WTC11 (cell line): ENCODE data around the gene COL13A1. TPM values are rescaled to one million over a fixed set of nuclear protein-coding genes. Genes with fewer than 3 reads are reported as not detected.

Experiments used
- ATAC-seq: fragments of 200-7000 bp; cut with Tn5 transposase; 2 replicates; pipeline ENCODE4 v1.10.0; 2021; ENCODE audit warnings: mild to moderate bottlenecking, moderate library complexity
- CTCF ChIA-PET: fragments of 300-600 bp; sonication (Branson Sonifier 250); formaldehyde crosslinking; loops from one replicate; lab custom pipeline; 2021; ENCODE audit warnings: antibody characterized with exemption; lab: Charles Lee
- POLR2A ChIA-PET: fragments of 350-600 bp; sonication (Branson Sonifier 250); formaldehyde crosslinking; loops from one replicate; lab custom pipeline; 2021; ENCODE audit warnings: antibody characterized with exemption; lab: Charles Lee
- DNase-seq: peaks from one replicate; pipeline ENCODE4 v3.0.0; 2021; ENCODE audit warnings: low spot score
- H3K27ac Mint-ChIP-seq: 2 replicates; pipeline ENCODE4 v1.8.0; 2021; ENCODE audit warnings: mixed read lengths
- H3K27me3 Mint-ChIP-seq: 2 replicates; pipeline ENCODE4 v1.8.0; 2021; ENCODE audit warnings: low read depth, mild to moderate bottlenecking, moderate library complexity, mixed read lengths
- H3K36me3 Mint-ChIP-seq: 2 replicates; pipeline ENCODE4 v1.8.0; 2021; ENCODE audit warnings: mixed read lengths
- H3K4me1 Mint-ChIP-seq: 2 replicates; pipeline ENCODE4 v1.8.0; 2022; ENCODE audit warnings: mixed read lengths
- H3K4me3 Mint-ChIP-seq: 2 replicates; pipeline ENCODE4 v1.8.0; 2021; ENCODE audit warnings: mild to moderate bottlenecking, moderate library complexity, mixed read lengths
- H3K9me3 Mint-ChIP-seq: 2 replicates; pipeline ENCODE4 v1.8.0; 2021; ENCODE audit warnings: mixed read lengths
- FOXP4 ChIP-seq: sonication (generic); formaldehyde crosslinking; IDR thresholded peaks from 2 replicates; pipeline ENCODE4 v1.8.0; 2022; ENCODE audit warnings: mild to moderate bottlenecking, missing genetic modification reagents
- GABPB1 ChIP-seq: sonication (generic); formaldehyde crosslinking; IDR thresholded peaks from 2 replicates; pipeline ENCODE4 v1.8.1; 2023; ENCODE audit warnings: mild to moderate bottlenecking, missing genetic modification reagents
- IRF2 ChIP-seq: sonication (generic); formaldehyde crosslinking; IDR thresholded peaks from 2 replicates; pipeline ENCODE4 v1.8.0; 2022; ENCODE audit warnings: low read depth, missing genetic modification reagents, borderline replicate concordance
- PREB ChIP-seq: sonication (generic); formaldehyde crosslinking; IDR thresholded peaks from 2 replicates; pipeline ENCODE4 v1.8.1; 2022; ENCODE audit warnings: mild to moderate bottlenecking, missing genetic modification reagents, moderate library complexity, borderline replicate concordance
- TP53 ChIP-seq: sonication (generic); formaldehyde crosslinking; IDR thresholded peaks from 2 replicates; pipeline ENCODE4 v1.8.1; 2023; ENCODE audit warnings: mild to moderate bottlenecking, missing genetic modification reagents
- ZNF281 ChIP-seq: sonication (generic); formaldehyde crosslinking; IDR thresholded peaks from 2 replicates; pipeline ENCODE4 v1.8.0; 2023; ENCODE audit warnings: mild to moderate bottlenecking, missing genetic modification reagents
- ZNF512 ChIP-seq: sonication (generic); formaldehyde crosslinking; IDR thresholded peaks from 2 replicates; pipeline ENCODE4 v1.8.1; 2022; ENCODE audit warnings: missing genetic modification reagents, borderline replicate concordance
- total RNA-seq: library from RNA; stranded (reverse); gene quantifications from 3 replicates; pipeline ENCODE4 v1.2.3, GENCODE V29; 2021
- TF ChIP-seq, protein P1 (sequence below): sonication (generic); formaldehyde crosslinking; IDR thresholded peaks from 2 replicates; pipeline ENCODE4 v1.8.1; 2023; ENCODE audit warnings: mild to moderate bottlenecking, missing genetic modification reagents, moderate library complexity
- TF ChIP-seq, protein P2 (sequence below): sonication (generic); formaldehyde crosslinking; IDR thresholded peaks from 2 replicates; pipeline ENCODE4 v1.8.1; 2023; ENCODE audit warnings: mild to moderate bottlenecking, missing genetic modification reagents
- TF ChIP-seq, protein P3 (sequence below): fragments of 250-450 bp; sonication (Bioruptor Pico); IDR thresholded peaks from 2 replicates; pipeline ENCODE4 v1.9.0; 2021; ENCODE audit warnings: mild to moderate bottlenecking, borderline replicate concordance
- TF ChIP-seq, protein P4 (sequence below): sonication (generic); formaldehyde crosslinking; IDR thresholded peaks from 2 replicates; pipeline ENCODE4 v1.8.1; 2022; ENCODE audit warnings: low read depth, missing genetic modification reagents, borderline replicate concordance

COL13A1 gene
- total RNA-seq, 1 experiment from 2014 or later, result 7.1 TPM

GRCh38 chr10:69878951-69879350 is 77.2 kb downstream of the COL13A1 start (continued):
- no peak for TF ChIP-seq FOXP4 (CRISPR knock-in tag)
- TF ChIP-seq, protein P1, sequence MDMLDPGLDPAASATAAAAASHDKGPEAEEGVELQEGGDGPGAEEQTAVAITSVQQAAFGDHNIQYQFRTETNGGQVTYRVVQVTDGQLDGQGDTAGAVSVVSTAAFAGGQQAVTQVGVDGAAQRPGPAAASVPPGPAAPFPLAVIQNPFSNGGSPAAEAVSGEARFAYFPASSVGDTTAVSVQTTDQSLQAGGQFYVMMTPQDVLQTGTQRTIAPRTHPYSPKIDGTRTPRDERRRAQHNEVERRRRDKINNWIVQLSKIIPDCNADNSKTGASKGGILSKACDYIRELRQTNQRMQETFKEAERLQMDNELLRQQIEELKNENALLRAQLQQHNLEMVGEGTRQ (CRISPR knock-in tag), result no peak
- TF ChIP-seq, protein P2, sequence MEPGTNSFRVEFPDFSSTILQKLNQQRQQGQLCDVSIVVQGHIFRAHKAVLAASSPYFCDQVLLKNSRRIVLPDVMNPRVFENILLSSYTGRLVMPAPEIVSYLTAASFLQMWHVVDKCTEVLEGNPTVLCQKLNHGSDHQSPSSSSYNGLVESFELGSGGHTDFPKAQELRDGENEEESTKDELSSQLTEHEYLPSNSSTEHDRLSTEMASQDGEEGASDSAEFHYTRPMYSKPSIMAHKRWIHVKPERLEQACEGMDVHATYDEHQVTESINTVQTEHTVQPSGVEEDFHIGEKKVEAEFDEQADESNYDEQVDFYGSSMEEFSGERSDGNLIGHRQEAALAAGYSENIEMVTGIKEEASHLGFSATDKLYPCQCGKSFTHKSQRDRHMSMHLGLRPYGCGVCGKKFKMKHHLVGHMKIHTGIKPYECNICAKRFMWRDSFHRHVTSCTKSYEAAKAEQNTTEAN (CRISPR knock-in tag), result no peak
- no peak for TF ChIP-seq ZNF512 (CRISPR knock-in tag)
- TF ChIP-seq, protein P3, sequence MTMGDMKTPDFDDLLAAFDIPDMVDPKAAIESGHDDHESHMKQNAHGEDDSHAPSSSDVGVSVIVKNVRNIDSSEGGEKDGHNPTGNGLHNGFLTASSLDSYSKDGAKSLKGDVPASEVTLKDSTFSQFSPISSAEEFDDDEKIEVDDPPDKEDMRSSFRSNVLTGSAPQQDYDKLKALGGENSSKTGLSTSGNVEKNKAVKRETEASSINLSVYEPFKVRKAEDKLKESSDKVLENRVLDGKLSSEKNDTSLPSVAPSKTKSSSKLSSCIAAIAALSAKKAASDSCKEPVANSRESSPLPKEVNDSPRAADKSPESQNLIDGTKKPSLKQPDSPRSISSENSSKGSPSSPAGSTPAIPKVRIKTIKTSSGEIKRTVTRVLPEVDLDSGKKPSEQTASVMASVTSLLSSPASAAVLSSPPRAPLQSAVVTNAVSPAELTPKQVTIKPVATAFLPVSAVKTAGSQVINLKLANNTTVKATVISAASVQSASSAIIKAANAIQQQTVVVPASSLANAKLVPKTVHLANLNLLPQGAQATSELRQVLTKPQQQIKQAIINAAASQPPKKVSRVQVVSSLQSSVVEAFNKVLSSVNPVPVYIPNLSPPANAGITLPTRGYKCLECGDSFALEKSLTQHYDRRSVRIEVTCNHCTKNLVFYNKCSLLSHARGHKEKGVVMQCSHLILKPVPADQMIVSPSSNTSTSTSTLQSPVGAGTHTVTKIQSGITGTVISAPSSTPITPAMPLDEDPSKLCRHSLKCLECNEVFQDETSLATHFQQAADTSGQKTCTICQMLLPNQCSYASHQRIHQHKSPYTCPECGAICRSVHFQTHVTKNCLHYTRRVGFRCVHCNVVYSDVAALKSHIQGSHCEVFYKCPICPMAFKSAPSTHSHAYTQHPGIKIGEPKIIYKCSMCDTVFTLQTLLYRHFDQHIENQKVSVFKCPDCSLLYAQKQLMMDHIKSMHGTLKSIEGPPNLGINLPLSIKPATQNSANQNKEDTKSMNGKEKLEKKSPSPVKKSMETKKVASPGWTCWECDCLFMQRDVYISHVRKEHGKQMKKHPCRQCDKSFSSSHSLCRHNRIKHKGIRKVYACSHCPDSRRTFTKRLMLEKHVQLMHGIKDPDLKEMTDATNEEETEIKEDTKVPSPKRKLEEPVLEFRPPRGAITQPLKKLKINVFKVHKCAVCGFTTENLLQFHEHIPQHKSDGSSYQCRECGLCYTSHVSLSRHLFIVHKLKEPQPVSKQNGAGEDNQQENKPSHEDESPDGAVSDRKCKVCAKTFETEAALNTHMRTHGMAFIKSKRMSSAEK (CRISPR knock-in tag), result no peak
- no peak for TF ChIP-seq IRF2 (CRISPR knock-in tag)
- no peak for TF ChIP-seq TP53 (CRISPR knock-in tag)

DNA sequence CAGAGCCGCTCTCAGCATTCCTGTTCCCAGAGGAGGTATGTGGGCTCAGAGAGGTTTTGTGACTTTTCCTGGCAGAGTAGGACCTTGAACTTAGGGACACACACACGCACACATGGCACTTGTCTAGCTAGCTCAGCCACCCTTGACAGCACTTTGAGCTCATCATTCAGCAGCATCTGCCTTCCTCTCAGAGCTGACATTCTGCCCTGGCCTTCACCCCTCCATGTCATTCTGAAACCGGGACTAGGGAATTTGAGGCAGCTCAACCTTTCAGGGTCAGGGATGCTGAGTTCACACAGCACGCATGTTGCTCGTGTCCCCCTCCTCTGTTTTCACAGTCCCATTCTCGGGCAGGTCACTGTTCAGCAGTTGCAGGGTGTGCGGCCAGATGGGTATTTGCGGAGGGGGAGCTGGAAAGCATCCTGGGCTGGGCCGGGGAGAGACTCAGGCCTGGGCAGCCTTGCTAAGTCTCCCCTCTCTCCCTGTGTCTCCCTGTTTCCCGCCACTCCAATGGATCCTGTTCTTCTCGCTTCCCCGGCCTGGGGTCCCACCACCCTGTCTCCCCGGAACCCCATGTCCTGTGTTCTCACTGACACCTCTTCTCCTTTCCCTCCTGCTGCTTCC is 78.0 kb downstream of the COL13A1 start:
- ChIA-PET CTCF (interaction anchor here (0.8 to 1.6 kb wide), 6 partner anchors 11 to 79 kb away, joined by 4 to 7 read pairs (median 5); no protein-coding TSS in a partner anchor), POLR2A (no interaction called here)
- TF ChIP-seq, protein P4, sequence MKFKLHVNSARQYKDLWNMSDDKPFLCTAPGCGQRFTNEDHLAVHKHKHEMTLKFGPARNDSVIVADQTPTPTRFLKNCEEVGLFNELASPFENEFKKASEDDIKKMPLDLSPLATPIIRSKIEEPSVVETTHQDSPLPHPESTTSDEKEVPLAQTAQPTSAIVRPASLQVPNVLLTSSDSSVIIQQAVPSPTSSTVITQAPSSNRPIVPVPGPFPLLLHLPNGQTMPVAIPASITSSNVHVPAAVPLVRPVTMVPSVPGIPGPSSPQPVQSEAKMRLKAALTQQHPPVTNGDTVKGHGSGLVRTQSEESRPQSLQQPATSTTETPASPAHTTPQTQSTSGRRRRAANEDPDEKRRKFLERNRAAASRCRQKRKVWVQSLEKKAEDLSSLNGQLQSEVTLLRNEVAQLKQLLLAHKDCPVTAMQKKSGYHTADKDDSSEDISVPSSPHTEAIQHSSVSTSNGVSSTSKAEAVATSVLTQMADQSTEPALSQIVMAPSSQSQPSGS (CRISPR knock-in tag), result no peak
- TF ChIP-seq PREB (CRISPR knock-in tag) (no peak), ZNF281 (CRISPR knock-in tag) (no peak), GABPB1 (CRISPR knock-in tag) (no peak)
- ATAC-seq (no peak), DNase-seq (no peak)
- H3K36me3 Mint-ChIP-seq, result no peaks in the 10 kb centered on the region
- peaks cover 60% of the 10 kb centered on the region for H3K4me1 Mint-ChIP-seq
- H3K4me3 Mint-ChIP-seq, result no peak overlapping the region
- no peaks in the 10 kb centered on the region for H3K9me3 Mint-ChIP-seq
- H3K27me3 Mint-ChIP-seq, result peaks cover 2% of the 10 kb centered on the region
- H3K27ac Mint-ChIP-seq, result no peak overlapping the region
